ENCODE data around the gene TNFRSF19.

Gene TNFRSF19

GRCh38 chr13:23654111-23655110 is 84.2 kb downstream of the TNFRSF19 start:
- peaks cover 50% of the 10 kb centered on the region for H3K27me3 Mint-ChIP-seq (ENCODE audit: low read depth)
- no peak for DNase-seq (ENCODE audit: low spot score)
- no peaks in the 10 kb centered on the region for H3K36me3 Mint-ChIP-seq (ENCODE audit: low read depth)
- H3K27ac Mint-ChIP-seq = no peak overlapping the region
- H3K4me3 Mint-ChIP-seq = no peak overlapping the region
- H3K4me1 Mint-ChIP-seq (ENCODE audit: low read depth) = peaks cover 5% of the 10 kb centered on the region
- H3K9me3 Mint-ChIP-seq = no peaks in the 10 kb centered on the region

DNA sequence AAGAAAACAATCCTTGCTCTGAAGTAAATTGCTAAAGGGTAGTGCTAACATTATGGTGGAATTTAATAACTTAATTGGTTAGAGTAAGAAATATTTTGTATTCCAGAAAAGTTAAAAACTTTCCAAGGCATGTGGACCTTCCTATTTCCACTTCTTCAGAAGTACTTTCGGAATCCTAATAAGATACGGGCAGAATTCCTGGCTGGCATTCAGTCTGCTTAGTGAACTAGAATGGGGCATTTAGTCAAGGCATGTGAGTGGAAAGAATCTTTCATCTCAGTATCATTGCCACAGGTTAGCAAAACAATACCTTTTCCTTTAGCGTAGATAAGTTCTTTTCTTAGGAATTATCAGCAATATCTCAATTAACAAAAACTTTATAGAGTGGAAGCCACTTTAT is 85.1 kb downstream of the TNFRSF19 start:
- Mint-ChIP-seq H3K9me3 (no peaks in the 10 kb centered on the region), H3K4me1 (ENCODE audit: low read depth) (peaks cover 5% of the 10 kb centered on the region), H3K36me3 (ENCODE audit: low read depth) (no peaks in the 10 kb centered on the region), H3K4me3 (no peak overlapping the region), H3K27me3 (ENCODE audit: low read depth) (peaks cover 41% of the 10 kb centered on the region), H3K27ac (no peak overlapping the region)
- DNase-seq (ENCODE audit: low spot score) = no peak

- Mint-ChIP-seq H3K9me3 (peaks cover 4% of the 10 kb centered on the region), H3K36me3 (ENCODE audit: low read depth) (no peaks in the 10 kb centered on the region), H3K27ac (no peak overlapping the region), H3K4me1 (ENCODE audit: low read depth) (peaks cover 5% of the 10 kb centered on the region), H3K27me3 (ENCODE audit: low read depth) (peaks cover 31% of the 10 kb centered on the region), H3K4me3 (no peak overlapping the region)
- DNase-seq (ENCODE audit: low spot score) = no peak
Measured at GRCh38 chr13:23656637-23657371, 86.6 kb downstream of the TNFRSF19 start.

- Mint-ChIP-seq H3K4me1 (ENCODE audit: low read depth) (no peaks in the 10 kb centered on the region), H3K27me3 (ENCODE audit: low read depth) (peaks cover 26% of the 10 kb centered on the region), H3K36me3 (ENCODE audit: low read depth) (no peaks in the 10 kb centered on the region), H3K4me3 (no peak overlapping the region), H3K9me3 (peaks cover 4% of the 10 kb centered on the region), H3K27ac (no peak overlapping the region)
- DNase-seq (ENCODE audit: low spot score) = no peak
Measured at GRCh38 chr13:23658929-23659541, 88.8 kb downstream of the TNFRSF19 start.

DNA sequence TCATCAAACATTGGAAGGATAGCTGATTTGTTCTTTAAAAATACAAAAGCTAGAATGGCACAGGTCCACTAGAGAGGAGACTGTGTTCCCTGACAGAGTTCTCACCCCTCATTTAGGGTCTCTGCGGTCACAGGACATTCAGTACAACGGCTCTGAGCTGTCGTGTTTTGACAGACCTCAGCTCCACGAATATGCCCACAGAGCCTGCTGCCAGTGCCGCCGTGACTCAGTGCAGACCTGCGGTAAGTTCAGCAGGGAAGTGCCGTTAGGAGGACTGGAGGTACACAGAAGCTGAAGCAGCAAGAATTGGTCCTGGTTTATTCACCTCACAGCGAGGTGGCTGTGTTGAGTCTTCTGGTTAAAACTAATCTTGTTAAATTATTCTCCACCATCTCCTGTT is 90.0 kb downstream of the TNFRSF19 start:
- Mint-ChIP-seq H3K36me3 (ENCODE audit: low read depth) (no peaks in the 10 kb centered on the region), H3K9me3 (peaks cover 4% of the 10 kb centered on the region), H3K27me3 (ENCODE audit: low read depth) (peaks cover 27% of the 10 kb centered on the region), H3K4me1 (ENCODE audit: low read depth) (no peaks in the 10 kb centered on the region), H3K4me3 (no peak overlapping the region), H3K27ac (no peak overlapping the region)
- DNase-seq (ENCODE audit: low spot score) = no peak

GRCh38 chr13:23666582-23666981 is 96.4 kb downstream of the TNFRSF19 start:
- H3K27ac Mint-ChIP-seq = no peak overlapping the region
- no peaks in the 10 kb centered on the region for H3K9me3 Mint-ChIP-seq
- no peak overlapping the region for H3K4me3 Mint-ChIP-seq
- H3K36me3 Mint-ChIP-seq (ENCODE audit: low read depth) = no peaks in the 10 kb centered on the region
- peaks cover 29% of the 10 kb centered on the region for H3K27me3 Mint-ChIP-seq (ENCODE audit: low read depth)
- no peak for DNase-seq (ENCODE audit: low spot score)
- no peaks in the 10 kb centered on the region for H3K4me1 Mint-ChIP-seq (ENCODE audit: low read depth)

DNA sequence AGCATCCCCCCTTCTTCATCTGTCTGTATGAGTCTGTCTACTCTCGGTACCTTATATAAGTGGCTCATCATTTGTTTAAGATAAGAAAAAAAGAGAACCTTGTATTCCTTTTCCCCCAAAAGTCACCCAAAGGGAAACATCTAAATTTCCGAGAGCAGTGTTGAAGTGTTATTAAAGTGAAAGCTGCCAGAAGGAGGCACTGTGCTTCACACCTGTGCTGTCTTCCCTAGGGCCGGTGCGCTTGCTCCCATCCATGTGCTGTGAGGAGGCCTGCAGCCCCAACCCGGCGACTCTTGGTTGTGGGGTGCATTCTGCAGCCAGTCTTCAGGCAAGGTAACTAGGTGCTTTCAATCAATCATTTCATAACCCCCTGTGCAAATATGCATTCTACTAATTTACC is 97.5 kb downstream of the TNFRSF19 start:
- no peaks in the 10 kb centered on the region for H3K9me3 Mint-ChIP-seq
- DNase-seq (ENCODE audit: low spot score) = no peak
- no peak overlapping the region for H3K27ac Mint-ChIP-seq
- no peaks in the 10 kb centered on the region for H3K4me1 Mint-ChIP-seq (ENCODE audit: low read depth)
- H3K36me3 Mint-ChIP-seq (ENCODE audit: low read depth) = no peaks in the 10 kb centered on the region
- peaks cover 29% of the 10 kb centered on the region for H3K27me3 Mint-ChIP-seq (ENCODE audit: low read depth)
- H3K4me3 Mint-ChIP-seq = no peak overlapping the region

DNA sequence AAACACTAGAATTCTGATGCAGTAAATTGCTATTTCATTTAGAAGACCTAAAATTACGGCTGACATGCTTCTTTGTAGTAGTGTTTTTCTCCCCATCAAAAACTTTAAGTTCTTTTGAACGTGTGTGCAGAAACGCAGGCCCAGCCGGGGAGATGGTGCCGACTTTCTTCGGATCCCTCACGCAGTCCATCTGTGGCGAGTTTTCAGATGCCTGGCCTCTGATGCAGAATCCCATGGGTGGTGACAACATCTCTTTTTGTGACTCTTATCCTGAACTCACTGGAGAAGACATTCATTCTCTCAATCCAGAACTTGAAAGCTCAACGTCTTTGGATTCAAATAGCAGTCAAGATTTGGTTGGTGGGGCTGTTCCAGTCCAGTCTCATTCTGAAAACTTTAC is 98.3 kb downstream of the TNFRSF19 start:
- no peaks in the 10 kb centered on the region for H3K4me1 Mint-ChIP-seq (ENCODE audit: low read depth)
- no peaks in the 10 kb centered on the region for H3K36me3 Mint-ChIP-seq (ENCODE audit: low read depth)
- no peak for DNase-seq (ENCODE audit: low spot score)
- no peak overlapping the region for H3K27ac Mint-ChIP-seq
- H3K27me3 Mint-ChIP-seq (ENCODE audit: low read depth) = peaks cover 25% of the 10 kb centered on the region
- no peak overlapping the region for H3K4me3 Mint-ChIP-seq
- H3K9me3 Mint-ChIP-seq = no peaks in the 10 kb centered on the region

DNA sequence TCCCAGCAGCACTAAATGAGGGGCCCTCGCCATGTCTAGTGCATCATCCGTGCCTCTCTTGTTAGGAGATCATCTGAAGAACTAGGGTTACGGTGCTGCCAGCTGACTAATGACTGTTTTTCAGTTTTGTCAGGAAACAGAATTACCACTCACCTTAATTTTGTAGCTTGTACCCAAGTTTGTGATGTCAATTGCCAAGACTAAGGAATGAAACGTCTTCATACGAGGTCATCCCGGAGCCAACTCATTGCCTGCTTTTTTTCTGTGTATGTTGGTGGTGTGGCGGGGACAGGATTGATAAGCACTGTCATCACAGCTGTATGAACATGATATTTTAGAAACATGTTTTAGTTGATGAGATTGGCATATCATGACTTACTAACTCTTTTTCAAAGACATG is 100.6 kb downstream of the TNFRSF19 start:
- H3K9me3 Mint-ChIP-seq = no peaks in the 10 kb centered on the region
- H3K27me3 Mint-ChIP-seq (ENCODE audit: low read depth) = peaks cover 27% of the 10 kb centered on the region
- H3K4me3 Mint-ChIP-seq = no peak overlapping the region
- peaks cover 1% of the 10 kb centered on the region for H3K4me1 Mint-ChIP-seq (ENCODE audit: low read depth)
- H3K36me3 Mint-ChIP-seq (ENCODE audit: low read depth) = no peaks in the 10 kb centered on the region
- no peak overlapping the region for H3K27ac Mint-ChIP-seq
- DNase-seq (ENCODE audit: low spot score) = no peak

DNA sequence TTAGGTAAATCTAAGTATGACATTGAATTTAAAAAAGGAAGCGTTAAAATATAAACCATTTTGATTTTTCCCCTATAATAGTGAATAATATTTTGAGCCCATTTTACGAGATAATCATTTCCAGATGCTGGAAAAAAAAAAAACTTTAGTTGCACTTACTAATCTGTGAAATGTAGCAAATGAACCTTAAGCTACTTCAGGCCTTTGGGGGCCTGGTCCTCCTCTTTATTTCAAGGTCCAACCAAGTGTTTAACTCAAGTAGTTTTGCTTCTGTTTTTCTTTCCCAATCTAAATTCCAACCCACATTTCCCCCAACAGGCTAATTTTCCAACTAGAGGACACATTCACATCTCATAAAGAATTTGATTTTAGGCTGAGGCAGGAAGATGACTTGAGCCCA is 101.2 kb downstream of the TNFRSF19 start:
- Mint-ChIP-seq H3K27ac (no peak overlapping the region), H3K27me3 (ENCODE audit: low read depth) (peaks cover 27% of the 10 kb centered on the region), H3K9me3 (no peaks in the 10 kb centered on the region), H3K4me3 (no peak overlapping the region), H3K4me1 (ENCODE audit: low read depth) (peaks cover 1% of the 10 kb centered on the region), H3K36me3 (ENCODE audit: low read depth) (no peaks in the 10 kb centered on the region)
- DNase-seq (ENCODE audit: low spot score) = no peak

DNA sequence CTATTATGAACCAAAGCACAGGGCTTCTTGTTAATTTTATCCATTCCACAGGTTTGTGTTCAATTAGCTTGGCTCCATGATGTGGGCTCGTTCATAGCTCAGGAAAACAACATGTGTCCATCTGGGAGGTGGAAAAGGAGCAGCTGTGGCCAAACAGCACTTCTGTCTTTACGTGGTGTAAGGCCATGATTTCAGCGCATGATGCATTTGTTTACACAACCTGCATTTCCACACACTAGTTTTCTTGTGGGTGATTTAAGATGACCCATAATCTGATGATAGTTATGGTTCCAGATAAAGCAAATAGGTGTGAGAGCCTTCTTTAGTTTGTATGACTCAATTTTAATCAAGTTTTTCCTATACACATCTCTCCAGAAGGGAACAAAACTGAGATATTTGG is 101.7 kb downstream of the TNFRSF19 start:
- Mint-ChIP-seq H3K4me1 (ENCODE audit: low read depth) (peaks cover 1% of the 10 kb centered on the region), H3K4me3 (no peak overlapping the region), H3K27me3 (ENCODE audit: low read depth) (peaks cover 27% of the 10 kb centered on the region), H3K27ac (no peak overlapping the region), H3K9me3 (no peaks in the 10 kb centered on the region), H3K36me3 (ENCODE audit: low read depth) (no peaks in the 10 kb centered on the region)
- DNase-seq (ENCODE audit: low spot score) = no peak

DNA sequence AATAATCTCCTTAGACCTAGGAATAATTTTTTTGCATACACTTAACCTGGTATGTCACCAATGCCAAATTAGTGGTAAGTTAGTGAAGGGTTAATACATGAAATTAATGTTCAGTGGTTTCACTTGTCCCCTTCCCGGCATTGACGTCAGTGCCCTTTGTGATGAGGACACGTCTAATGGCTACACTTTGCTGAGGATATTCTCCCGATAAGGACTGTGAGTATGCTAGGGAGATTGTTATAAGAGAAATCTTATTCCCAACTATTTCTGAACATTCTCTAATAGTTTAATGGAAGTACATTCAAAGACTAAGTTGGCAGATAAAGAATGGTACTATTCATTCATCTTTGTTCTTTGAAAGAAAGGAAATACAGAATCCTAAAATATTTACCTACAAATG is 102.4 kb downstream of the TNFRSF19 start:
- no peaks in the 10 kb centered on the region for H3K36me3 Mint-ChIP-seq (ENCODE audit: low read depth)
- no peak overlapping the region for H3K4me3 Mint-ChIP-seq
- peaks cover 27% of the 10 kb centered on the region for H3K27me3 Mint-ChIP-seq (ENCODE audit: low read depth)
- no peak for DNase-seq (ENCODE audit: low spot score)
- H3K4me1 Mint-ChIP-seq (ENCODE audit: low read depth) = peaks cover 1% of the 10 kb centered on the region
- no peaks in the 10 kb centered on the region for H3K9me3 Mint-ChIP-seq
- H3K27ac Mint-ChIP-seq = no peak overlapping the region

DNA sequence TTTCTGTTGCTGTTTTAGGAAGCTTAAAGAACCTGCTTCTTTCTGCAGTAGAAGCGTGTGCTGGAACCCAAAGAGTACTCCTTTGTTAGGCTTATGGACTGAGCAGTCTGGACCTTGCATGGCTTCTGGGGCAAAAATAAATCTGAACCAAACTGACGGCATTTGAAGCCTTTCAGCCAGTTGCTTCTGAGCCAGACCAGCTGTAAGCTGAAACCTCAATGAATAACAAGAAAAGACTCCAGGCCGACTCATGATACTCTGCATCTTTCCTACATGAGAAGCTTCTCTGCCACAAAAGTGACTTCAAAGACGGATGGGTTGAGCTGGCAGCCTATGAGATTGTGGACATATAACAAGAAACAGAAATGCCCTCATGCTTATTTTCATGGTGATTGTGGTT is 103.1 kb downstream of the TNFRSF19 start:
- peaks cover 23% of the 10 kb centered on the region for H3K27me3 Mint-ChIP-seq (ENCODE audit: low read depth)
- no peaks in the 10 kb centered on the region for H3K9me3 Mint-ChIP-seq
- H3K4me1 Mint-ChIP-seq (ENCODE audit: low read depth) = peaks cover 1% of the 10 kb centered on the region
- no peak overlapping the region for H3K4me3 Mint-ChIP-seq
- no peak overlapping the region for H3K27ac Mint-ChIP-seq
- no peaks in the 10 kb centered on the region for H3K36me3 Mint-ChIP-seq (ENCODE audit: low read depth)
- no peak for DNase-seq (ENCODE audit: low spot score)

All from T-helper 2 cell treated with Interferon-gamma antibody and Interleukin-4, amounts not matched to agents 5 μg/mL and 100 μg/mL, for 36 hours (primary cell).